H9 (cell line): Measurements from ENCODE around the gene SLC5A1. TPM values are rescaled to one million over a fixed set of nuclear protein-coding genes. Genes with fewer than 3 reads are reported as not detected.

Experiments used
- DNase-seq: peaks from one replicate; pipeline ENCODE4 v3.0.0-alpha.2; 2017
- H2AFZ ChIP-seq: one replicate; pipeline ENCODE4 v1.6.1; 2013; ENCODE audit warnings: mild to moderate bottlenecking, low read length, control low read depth, moderate library complexity
- H2AK5ac ChIP-seq: 2 replicates; pipeline ENCODE4 v1.6.1; 2013; ENCODE audit warnings: low read length, control low read depth, mixed read lengths; ENCODE audit not compliant: insufficient read length
- H2BK120ac ChIP-seq: one replicate; pipeline ENCODE4 v1.6.1; 2013; ENCODE audit warnings: low read depth, mild to moderate bottlenecking, low read length, control low read depth, inconsistent platforms; ENCODE audit not compliant: poor library complexity, severe bottlenecking
- H2BK12ac ChIP-seq: 2 replicates; pipeline ENCODE4 v1.6.1; 2013; ENCODE audit warnings: low read length, control low read depth, mixed read lengths, low read depth; ENCODE audit not compliant: insufficient read length
- H2BK15ac ChIP-seq: 2 replicates; pipeline ENCODE4 v1.6.1; 2013; ENCODE audit warnings: low read depth, low read length, control low read depth
- H2BK20ac ChIP-seq: one replicate; pipeline ENCODE4 v1.6.1; 2013; ENCODE audit warnings: low read depth, mild to moderate bottlenecking, low read length, control low read depth, inconsistent platforms; ENCODE audit not compliant: poor library complexity, severe bottlenecking
- H2BK5ac ChIP-seq: 2 replicates; pipeline ENCODE4 v1.6.1; 2013; ENCODE audit warnings: low read length, control low read depth, mixed read lengths; ENCODE audit not compliant: insufficient read length
- H3K14ac ChIP-seq: 2 replicates; pipeline ENCODE4 v1.6.1; 2013; ENCODE audit warnings: low read length, control low read depth; ENCODE audit not compliant: insufficient read depth
- H3K18ac ChIP-seq: 2 replicates; pipeline ENCODE4 v1.6.1; 2013; ENCODE audit warnings: low read depth, mild to moderate bottlenecking, mixed read lengths, low read length, control low read depth; ENCODE audit not compliant: insufficient read length
- H3K23ac ChIP-seq: 2 replicates; pipeline ENCODE4 v1.6.1; 2013; ENCODE audit warnings: low read length, control low read depth, mixed read lengths, low read depth; ENCODE audit not compliant: insufficient read length
- H3K23me2 ChIP-seq: 2 replicates; pipeline ENCODE4 v1.6.1; 2013; ENCODE audit warnings: low read depth, mild to moderate bottlenecking, mixed read lengths, low read length, control low read depth; ENCODE audit not compliant: insufficient read length, poor library complexity, severe bottlenecking
- H3K27ac ChIP-seq: 2 replicates; pipeline ENCODE4 v1.5.1; 2013; ENCODE audit warnings: low read length, control low read depth, mixed read lengths, low read depth; ENCODE audit not compliant: insufficient read length
- H3K27me3 ChIP-seq: 2 replicates; pipeline ENCODE4 v1.6.1; 2013; ENCODE audit warnings: low read length, control low read depth, inconsistent platforms; ENCODE audit not compliant: insufficient read depth
- H3K4ac ChIP-seq: 2 replicates; pipeline ENCODE4 v1.6.1; 2013; ENCODE audit warnings: low read depth, mild to moderate bottlenecking, control low read depth, inconsistent platforms, low read length, moderate library complexity
- H3K4me1 ChIP-seq: 2 replicates; pipeline ENCODE4 v1.6.1; 2013; ENCODE audit warnings: low read length, control low read depth, inconsistent platforms; ENCODE audit not compliant: insufficient read depth
- H3K4me2 ChIP-seq: 2 replicates; pipeline ENCODE4 v1.6.1; 2013; ENCODE audit warnings: low read length, control low read depth, mixed read lengths; ENCODE audit not compliant: insufficient read length, insufficient read depth
- H3K56ac ChIP-seq: 2 replicates; pipeline ENCODE4 v1.6.1; 2013; ENCODE audit warnings: low read depth, mild to moderate bottlenecking, mixed read lengths, low read length, control low read depth; ENCODE audit not compliant: insufficient read length
- H3K79me1 ChIP-seq: 2 replicates; pipeline ENCODE4 v1.6.1; 2013; ENCODE audit warnings: low read depth, mild to moderate bottlenecking, moderate library complexity, low read length, control low read depth, inconsistent platforms; ENCODE audit not compliant: insufficient read depth, poor library complexity, severe bottlenecking
- H3K79me2 ChIP-seq: 2 replicates; pipeline ENCODE4 v1.6.1; 2013; ENCODE audit warnings: low read length, control low read depth, inconsistent platforms; ENCODE audit not compliant: insufficient read depth
- H3K9ac ChIP-seq: 2 replicates; pipeline ENCODE4 v1.6.1; 2013; ENCODE audit warnings: low read length, control low read depth, mixed read lengths; ENCODE audit not compliant: insufficient read length; ENCODE audit errors: extremely low read depth
- H3K9me3 ChIP-seq: one replicate; pipeline ENCODE4 v1.6.1; 2013; ENCODE audit warnings: low read depth, low read length, inconsistent platforms; ENCODE audit not compliant: control insufficient read depth
- H3T11ph ChIP-seq: one replicate; pipeline ENCODE4 v1.6.1; 2013; ENCODE audit warnings: mild to moderate bottlenecking, low read length, control low read depth, inconsistent platforms
- H4K20me1 ChIP-seq: one replicate; pipeline ENCODE4 v1.6.1; 2013; ENCODE audit not compliant: control insufficient read depth, insufficient read length, insufficient read depth
- H4K5ac ChIP-seq: 2 replicates; pipeline ENCODE4 v1.6.1; 2013; ENCODE audit warnings: low read depth, mild to moderate bottlenecking, mixed read lengths, low read length, control low read depth; ENCODE audit not compliant: insufficient read length
- H4K8ac ChIP-seq: replicated peaks from 2 replicates; pipeline ENCODE4 v1.6.1; 2013; ENCODE audit warnings: low read length, control low read depth, mixed read lengths, low read depth; ENCODE audit not compliant: insufficient read length
- H4K91ac ChIP-seq: 2 replicates; pipeline ENCODE4 v1.6.1; 2013; ENCODE audit warnings: low read depth, mild to moderate bottlenecking, moderate library complexity, mixed read lengths, low read length, control low read depth; ENCODE audit not compliant: insufficient read length
- H3K27ac Mint-ChIP-seq, 3 experiments: 2 replicates in 2 of 3; 3 replicates in 1 of 3; pipeline ENCODE4 v1.8.0; 2020 to 2021; ENCODE audit warnings: mixed read lengths in 3 of 3, mild to moderate bottlenecking in 1 of 3, moderate library complexity in 1 of 3
- H3K27me3 Mint-ChIP-seq: 2 replicates; pipeline ENCODE4 v1.8.0; 2021; ENCODE audit warnings: low read depth, mild to moderate bottlenecking, moderate library complexity, mixed read lengths
- H3K36me3 Mint-ChIP-seq, 3 experiments: 2 replicates in 2 of 3; 3 replicates in 1 of 3; pipeline ENCODE4 v1.8.0; 2020 to 2021; ENCODE audit warnings: low read depth in 3 of 3, mixed read lengths in 3 of 3; ENCODE audit not compliant: insufficient read depth in 1 of 3
- H3K4me1 Mint-ChIP-seq, 2 experiments: 2 replicates each; pipeline ENCODE4 v1.8.0; 2020; ENCODE audit warnings: mixed read lengths in 2 of 2
- H3K4me3 Mint-ChIP-seq, 2 experiments: 2 replicates in 1 of 2; 3 replicates in 1 of 2; pipeline ENCODE4 v1.8.0; 2020 to 2021; ENCODE audit warnings: mild to moderate bottlenecking in 2 of 2, mixed read lengths in 2 of 2, moderate library complexity in 1 of 2
- H3K9me3 Mint-ChIP-seq, 2 experiments: 2 replicates in 1 of 2; 3 replicates in 1 of 2; pipeline ENCODE4 v1.8.0; 2020; ENCODE audit warnings: mild to moderate bottlenecking in 2 of 2, mixed read lengths in 2 of 2, moderate library complexity in 1 of 2
- CTCF ChIP-seq: fragments of 200-600 bp; sonication (generic); conservative IDR thresholded peaks from 3 replicates; pipeline ENCODE4 v1.8.0; 2021; ENCODE audit warnings: antibody characterized with exemption, mild to moderate bottlenecking
- WGBS: extraction: QIAGEN DNeasy Blood & Tissue Kit; methylation state at CpG from one replicate; pipeline ENCODE4 v1.1.7; 2013; ENCODE audit warnings: missing lambda C conversion rate, low lambda C conversion rate, mixed read lengths; ENCODE audit not compliant: insufficient read length; ENCODE audit errors: extremely low coverage; 5-methylcytosine and 5-hydroxymethylcytosine counted together
- total RNA-seq: library from RNA; stranded (reverse); gene quantifications from 2 replicates; pipeline ENCODE4 v1.2.1, GENCODE V29; 2021

The SLC5A1 gene
- total RNA-seq, 1 experiment from 2014 or later = not detected

GRCh38 chr22:32013200-32013599 is 29.9 kb upstream of the SLC5A1 start:
- TF ChIP-seq CTCF = no peak
- no CpG with 5 or more reads among the region's 1 CpG for WGBS
- H2BK5ac ChIP-seq = no peak overlapping the region

More at GRCh38 chr22:32013200-32013599, 29.9 kb upstream of the SLC5A1 start:
- no peaks in the 10 kb centered on the region for H3K79me1 ChIP-seq
- no peaks in the 10 kb centered on the region for H3K9me3 ChIP-seq
- no peak overlapping the region for H4K91ac ChIP-seq
- H3T11ph ChIP-seq = no peak overlapping the region
- peaks cover 10 to 11% of the 10 kb centered on the region in 2 experiments for H3K9me3 Mint-ChIP-seq
- no peak overlapping the region for H3K56ac ChIP-seq
- H3K23me2 ChIP-seq = no peaks in the 10 kb centered on the region
- H3K27me3 Mint-ChIP-seq = peaks cover 48% of the 10 kb centered on the region
- H2BK20ac ChIP-seq = no peak overlapping the region
- H3K9ac ChIP-seq = no peak overlapping the region
- H4K20me1 ChIP-seq = peaks cover 2% of the 10 kb centered on the region
- no peak overlapping the region for H4K8ac ChIP-seq
- no peak overlapping the region for H3K27ac ChIP-seq
- no peak overlapping the region for H2BK15ac ChIP-seq
- H3K79me2 ChIP-seq = no peaks in the 10 kb centered on the region
- H3K18ac ChIP-seq = no peak overlapping the region
- peaks cover 0 to 3% (median 0%) of the 10 kb centered on the region in 3 experiments; a peak in 2 of 7 replicates for H3K36me3 Mint-ChIP-seq
- no peak overlapping the region for H4K5ac ChIP-seq
- DNase-seq = no peak
- H3K4me1 Mint-ChIP-seq = no peaks in the 10 kb centered on the region
- no peak overlapping the region for H2BK120ac ChIP-seq
- no peak overlapping the region for H2BK12ac ChIP-seq
- H2AFZ ChIP-seq = no peak overlapping the region
- H3K4me2 ChIP-seq = no peak overlapping the region
- H3K23ac ChIP-seq = no peak overlapping the region
- no peak overlapping the region for H2AK5ac ChIP-seq
- no peaks in the 10 kb centered on the region for H3K4me1 ChIP-seq
- H3K4me3 Mint-ChIP-seq = no peak overlapping the region
- no peak overlapping the region for H3K4ac ChIP-seq
- no peak overlapping the region for H3K14ac ChIP-seq
- H3K27ac Mint-ChIP-seq = no peak overlapping the region
- no peaks in the 10 kb centered on the region for H3K27me3 ChIP-seq
